Thyroid gland (tissue), 4 donors: ENCODE measurements around the gene APLF.

Source experiments
- CTCF ChIP-seq, 6 experiments: fragments of 200-600 bp in 3 of 6; fragments of 450-650 bp in 3 of 6; sonication (generic) in 3 of 6; IDR thresholded peaks; one replicate each; pipeline ENCODE4 v1.5.1; 2016 to 2019; ENCODE audit warnings: antibody characterized with exemption in 6 of 6, mild to moderate bottlenecking in 2 of 6, inconsistent platforms in 1 of 6, moderate library complexity in 1 of 6
- POLR2A ChIP-seq, 2 donors: fragments of 450-650 bp; IDR thresholded peaks; one replicate each; pipeline ENCODE4 v1.6.1; 2017; ENCODE audit warnings: antibody characterized with exemption in 2 of 2, mild to moderate bottlenecking in 2 of 2, moderate library complexity in 1 of 2

- no peak for TF ChIP-seq CTCF (IDR thresholded peaks at IDR 0.05)
- no peak for TF ChIP-seq POLR2A (IDR thresholded peaks at IDR 0.05)
Measured at GRCh38 chr2:68512966-68513365, 45.6 kb downstream of the APLF start.
